ENCODE measurements around the gene LAPTM4A. TPM values are rescaled to one million over a fixed set of nuclear protein-coding genes. Genes with fewer than 3 reads are reported as not detected.
A peak's percentile ranks its signal among the peaks of the same experiment; 100 is the strongest.

LAPTM4A gene
- total RNA-seq, 1 experiment from 2014 or later = 131 TPM

DNA sequence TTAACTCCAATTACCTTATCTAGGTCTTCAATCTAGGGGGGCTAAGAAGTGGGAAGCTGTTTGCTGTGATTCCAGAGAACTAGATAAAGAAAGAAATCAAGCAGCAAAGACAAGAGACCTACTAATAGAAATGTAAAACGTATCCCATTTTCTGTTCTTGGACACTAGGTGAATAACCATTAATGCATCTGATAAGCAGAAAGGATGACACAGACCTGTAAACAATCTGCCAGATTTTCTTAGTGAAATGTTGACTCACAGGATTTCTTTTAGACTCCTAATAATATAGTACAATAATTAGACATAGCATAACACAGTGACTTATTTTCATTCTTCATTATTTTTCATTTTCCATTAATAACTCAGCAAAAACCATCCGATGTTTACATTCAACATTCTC lies 62.8 kb downstream of the LAPTM4A start:
- no peak for DNase-seq
- H3T11ph ChIP-seq (ENCODE audit: low read length) = no peak overlapping the region
- no peak overlapping the region for H3K14ac ChIP-seq (ENCODE audit: insufficient read depth, low read length)
- H3K4me3 Mint-ChIP-seq = peak overlapping the region; percentile 93 to 96
- H3K18ac ChIP-seq (ENCODE audit: insufficient read length, low read depth, low read length) = no peak overlapping the region
- no peak overlapping the region for H3K27ac Mint-ChIP-seq
- H2BK12ac ChIP-seq (ENCODE audit: insufficient read length, low read depth, low read length) = no peak overlapping the region
- H2BK20ac ChIP-seq (ENCODE audit: low read depth, low read length, poor library complexity, severe bottlenecking) = no peak overlapping the region
- peaks cover 10% of the 10 kb centered on the region; the same call in 1 of the 2 replicates for H3K79me2 ChIP-seq (ENCODE audit: insufficient read depth, low read length)
- no peak overlapping the region for H3K27ac ChIP-seq (ENCODE audit: insufficient read length, low read depth, low read length)
- no peak overlapping the region for H3K23ac ChIP-seq (ENCODE audit: insufficient read length, low read depth, low read length)
- H3K36me3 Mint-ChIP-seq (ENCODE audit: insufficient read depth in 1 of 3, low read depth in 3 of 3) = peaks cover 17 to 22% (median 21%) of the 10 kb centered on the region in 3 experiments
- no peak for TF ChIP-seq CTCF (conservative IDR thresholded peaks at IDR 0.05)
- H3K9ac ChIP-seq (ENCODE audit: extremely low read depth, insufficient read length, low read length) = no peak overlapping the region
- WGBS (ENCODE audit: extremely low coverage, insufficient read length, low lambda C conversion rate) = 100% methylated on average over 1 of the region's 2 CpGs
- peaks cover 23 to 26% of the 10 kb centered on the region in 2 experiments for H3K4me1 Mint-ChIP-seq
- H3K27me3 ChIP-seq (ENCODE audit: insufficient read depth, low read length) = no peaks in the 10 kb centered on the region
- H2AK5ac ChIP-seq (ENCODE audit: insufficient read length, low read length) = no peak overlapping the region
- H3K27me3 Mint-ChIP-seq (ENCODE audit: low read depth) = no peaks in the 10 kb centered on the region
- H3K9me3 Mint-ChIP-seq = no peaks in the 10 kb centered on the region
- H2BK120ac ChIP-seq (ENCODE audit: low read depth, low read length, poor library complexity, severe bottlenecking) = no peak overlapping the region
- H4K5ac ChIP-seq (ENCODE audit: insufficient read length, low read depth, low read length) = no peak overlapping the region
- H3K4ac ChIP-seq (ENCODE audit: low read depth, low read length) = no peak overlapping the region
- no peaks in the 10 kb centered on the region for H3K79me1 ChIP-seq (ENCODE audit: insufficient read depth, low read depth, low read length, poor library complexity, severe bottlenecking)
- peak overlapping the region; percentile 75 for H3K4me2 ChIP-seq (ENCODE audit: insufficient read depth, insufficient read length, low read length)
- H3K9me3 ChIP-seq (ENCODE audit: control insufficient read depth, low read depth, low read length) = no peaks in the 10 kb centered on the region
- H2BK15ac ChIP-seq (ENCODE audit: low read depth, low read length) = no peak overlapping the region
- H3K23me2 ChIP-seq (ENCODE audit: insufficient read length, low read depth, low read length, poor library complexity, severe bottlenecking) = peaks cover 6% of the 10 kb centered on the region
- no peak overlapping the region for H2AFZ ChIP-seq (ENCODE audit: low read length)
- H4K8ac ChIP-seq (replicated peaks; ENCODE audit: insufficient read length, low read depth, low read length) = no peak overlapping the region
- no peak overlapping the region for H4K91ac ChIP-seq (ENCODE audit: insufficient read length, low read depth, low read length)
- no peak overlapping the region for H2BK5ac ChIP-seq (ENCODE audit: insufficient read length, low read length)
- H3K4me1 ChIP-seq (ENCODE audit: insufficient read depth, low read length) = peaks cover 4% of the 10 kb centered on the region; the same call in 1 of the 2 replicates
- no peaks in the 10 kb centered on the region for H4K20me1 ChIP-seq (ENCODE audit: control insufficient read depth, insufficient read depth, insufficient read length)
- H3K56ac ChIP-seq (ENCODE audit: insufficient read length, low read depth, low read length) = no peak overlapping the region

Measured in H9 (cell line).